Measurements from ENCODE around the gene SDHAF4.
"Not testable (repeated sequence)": the region's sequence is repeated elsewhere in the genome, so short reads cannot be mapped to it uniquely, and the experiment has no call there.

SDHAF4 gene

DNA sequence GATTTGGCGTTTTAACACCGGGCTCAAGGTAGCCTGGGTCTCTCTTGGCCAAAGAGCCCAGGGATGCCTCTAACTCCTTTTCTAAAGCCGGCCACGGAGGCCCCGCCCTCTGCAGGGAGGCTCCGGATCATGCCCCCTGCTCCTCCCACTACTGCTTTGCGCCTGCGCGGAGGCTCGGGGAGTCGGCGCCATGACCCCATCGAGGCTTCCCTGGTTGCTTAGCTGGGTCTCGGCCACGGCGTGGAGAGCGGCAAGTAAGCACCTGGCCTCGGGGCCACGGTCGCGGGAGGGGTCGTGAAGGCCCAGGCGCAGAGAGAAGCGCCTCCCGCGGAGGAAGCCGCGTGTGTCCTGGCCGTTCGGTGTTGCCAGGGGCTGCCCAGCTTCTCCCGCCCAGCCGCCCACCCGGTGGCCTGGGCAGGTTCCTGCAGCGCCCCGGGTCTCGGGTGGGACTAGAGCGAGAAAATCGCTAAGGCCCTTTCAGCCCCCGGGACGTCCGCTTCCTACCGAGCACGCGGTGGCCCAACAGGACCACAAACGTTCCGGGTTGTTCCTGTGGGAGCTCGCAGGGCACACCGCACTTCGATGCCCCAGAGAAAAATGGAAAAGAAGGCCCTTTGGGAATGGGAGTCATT, at the start of gene SDHAF4:
SDHAF4 (plus strand) TSS at position 180 of the 632 bp plus-strand sequence; CDS start at position 191, 11 bp downstream.
- DNase-seq, result peak; percentile 93

DNA sequence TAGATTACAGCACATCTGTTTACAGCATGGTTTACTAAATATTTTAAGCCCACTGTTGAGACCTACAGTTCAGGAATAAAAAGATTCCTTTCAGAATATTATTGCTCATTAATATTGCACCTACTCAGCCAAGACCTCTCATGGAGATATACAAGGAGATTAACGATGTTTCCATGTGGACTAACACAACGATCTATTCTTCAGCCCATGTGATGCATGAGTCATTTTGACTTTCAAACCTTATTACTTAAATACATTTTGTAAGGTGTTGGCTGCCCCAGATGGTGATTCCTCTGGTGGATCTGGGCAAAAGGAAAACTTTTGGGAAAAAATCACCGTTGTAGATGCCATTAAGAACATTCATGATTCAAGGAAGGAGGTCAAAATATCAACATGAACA, 48.0 kb upstream of the SDHAF4 start:
- no peak for DNase-seq

- peak; percentile 6 for DNase-seq
Observed at GRCh38 chr6:70520575-70520974, 46.2 kb upstream of the SDHAF4 start.

- no peak for DNase-seq
Observed at GRCh38 chr6:70524721-70525286, 41.9 kb upstream of the SDHAF4 start.

DNA sequence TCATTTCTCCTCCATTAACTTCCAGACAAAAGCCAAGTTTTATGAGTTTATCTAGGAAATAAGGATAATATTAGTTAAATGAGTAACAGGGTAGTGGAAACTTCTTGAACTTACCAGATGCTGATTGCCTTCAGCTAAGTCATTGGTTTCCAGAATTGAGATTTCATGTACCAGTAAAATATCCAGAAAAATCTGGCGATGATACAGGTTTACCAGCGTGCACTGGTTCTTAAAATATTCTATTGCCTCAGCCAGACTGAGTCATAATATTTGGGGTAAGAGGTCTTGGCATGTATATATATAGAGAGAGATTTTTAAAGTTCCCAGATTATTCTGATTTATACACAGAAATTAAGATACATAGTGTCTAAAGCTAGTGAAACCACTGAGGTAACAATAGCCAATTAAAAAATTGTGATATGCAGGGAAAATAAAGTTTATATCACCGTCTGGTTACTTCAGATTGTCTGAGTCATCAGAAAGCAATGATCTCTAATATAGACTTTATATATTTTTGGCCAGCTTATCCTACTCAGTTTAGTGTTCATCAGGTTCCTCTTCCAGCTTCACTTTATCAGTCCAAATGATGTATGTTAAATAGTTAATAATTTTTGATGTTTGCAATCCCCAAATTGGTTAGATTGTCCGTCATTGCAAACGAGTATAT, 39.5 kb upstream of the SDHAF4 start:
- DNase-seq, result no peak

GRCh38 chr6:70530023-70530422, 36.7 kb upstream of the SDHAF4 start:
- no peak for DNase-seq

DNA sequence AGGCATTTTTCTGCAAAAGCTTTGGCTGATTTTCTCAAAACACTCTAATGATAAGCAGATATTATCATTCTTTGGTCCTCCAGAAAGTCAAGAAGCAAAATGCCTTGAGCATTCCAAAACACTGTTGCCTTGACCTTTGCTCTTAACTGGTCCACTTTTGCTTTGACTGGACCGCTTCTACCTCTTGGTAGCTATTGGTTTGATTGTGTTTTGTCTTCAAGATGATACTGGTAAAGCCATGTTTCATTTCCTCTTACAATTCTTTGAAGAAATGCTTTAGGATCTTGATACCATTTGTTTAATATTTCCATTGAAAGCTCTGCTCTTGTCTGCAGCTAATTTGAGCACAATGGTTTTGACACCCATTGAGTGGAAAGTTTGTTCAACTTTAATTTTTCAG, 35.6 kb upstream of the SDHAF4 start:
- no peak for DNase-seq

GRCh38 chr6:70537266-70537665, 29.5 kb upstream of the SDHAF4 start:
- no peak for DNase-seq

- DNase-seq, result no peak
Observed at GRCh38 chr6:70538376-70538775, 28.4 kb upstream of the SDHAF4 start.

- no peak for DNase-seq
Observed at GRCh38 chr6:70547313-70547712, 19.4 kb upstream of the SDHAF4 start.

DNA sequence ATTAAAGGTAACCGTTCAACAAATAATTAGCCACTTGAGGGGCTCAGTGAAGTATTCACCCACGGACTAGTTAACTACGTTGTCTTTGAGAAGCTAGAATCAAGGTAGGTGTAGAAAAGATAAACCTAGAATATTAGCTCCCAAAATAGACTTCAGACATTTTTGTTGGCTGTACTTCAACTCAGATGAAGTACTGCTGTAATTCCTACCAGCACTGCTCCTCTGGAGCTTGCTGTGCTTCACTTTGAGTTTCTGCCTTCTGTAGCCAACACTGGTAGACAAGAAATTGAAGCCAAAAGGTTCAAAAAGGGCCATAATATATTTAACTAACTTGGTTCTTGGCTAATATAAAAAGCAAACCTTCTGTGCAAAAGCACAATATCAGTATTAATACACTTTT, 18.8 kb upstream of the SDHAF4 start:
- DNase-seq, result no peak

GRCh38 chr6:70549327-70549726, 17.4 kb upstream of the SDHAF4 start:
- DNase-seq, result no peak

- no peak for DNase-seq
Observed at GRCh38 chr6:70551566-70551965, 15.2 kb upstream of the SDHAF4 start.

DNA sequence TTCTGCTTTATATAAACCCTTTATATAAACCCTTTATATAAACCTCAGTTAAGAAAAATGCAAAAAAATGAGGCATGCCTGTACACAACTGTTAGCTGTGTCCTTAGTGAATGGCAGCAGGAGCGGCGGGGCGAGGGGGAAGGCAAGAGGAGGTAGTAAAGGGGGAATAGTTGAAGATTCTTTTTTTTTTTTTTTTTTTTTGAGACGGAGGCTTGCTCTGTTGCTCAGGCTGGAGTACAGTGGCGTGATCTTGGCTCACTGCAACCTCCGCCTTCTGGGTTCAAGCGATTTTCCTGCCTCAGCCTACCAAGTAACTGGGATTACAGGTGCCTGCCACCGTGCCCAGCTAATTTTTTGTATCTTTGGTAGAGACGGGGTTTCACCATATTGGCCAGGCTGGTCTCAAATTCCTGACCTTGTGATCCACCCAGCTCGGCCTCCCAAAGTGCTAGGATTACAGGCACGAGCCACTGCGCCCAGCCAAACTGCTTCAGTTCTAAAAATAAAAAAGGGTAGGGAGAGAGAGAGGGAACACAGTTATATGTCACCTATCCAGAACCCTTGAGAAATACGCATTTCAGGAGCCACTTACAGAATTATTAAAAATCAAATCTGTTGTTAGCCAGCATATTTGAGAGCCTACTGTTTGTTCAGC, 14.3 kb upstream of the SDHAF4 start:
- DNase-seq, result not testable (repeated sequence)

GRCh38 chr6:70552974-70553373, 13.8 kb upstream of the SDHAF4 start:
- no peak for DNase-seq

- no peak for DNase-seq
Observed at GRCh38 chr6:70557998-70558397, 8.7 kb upstream of the SDHAF4 start.

DNA sequence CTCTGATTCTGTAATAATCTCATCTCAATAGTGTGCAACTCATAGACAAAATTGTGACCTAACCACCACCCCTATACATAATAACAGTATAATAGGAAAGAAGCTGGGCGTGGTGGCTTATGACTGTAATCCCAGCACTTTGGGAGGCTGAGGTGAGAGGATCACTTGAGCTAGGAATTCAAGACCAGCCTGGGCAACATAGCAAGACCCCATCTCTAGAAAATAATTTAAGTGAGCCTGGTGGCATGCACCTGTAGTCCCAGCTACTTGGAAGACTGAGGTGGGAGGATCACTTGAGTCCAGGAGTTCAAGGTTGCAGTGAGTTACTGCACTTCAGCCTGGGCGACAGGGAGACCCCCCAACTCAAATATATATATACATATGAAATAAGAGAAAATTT, 4.3 kb upstream of the SDHAF4 start:
- DNase-seq, result not testable (repeated sequence)

DNA sequence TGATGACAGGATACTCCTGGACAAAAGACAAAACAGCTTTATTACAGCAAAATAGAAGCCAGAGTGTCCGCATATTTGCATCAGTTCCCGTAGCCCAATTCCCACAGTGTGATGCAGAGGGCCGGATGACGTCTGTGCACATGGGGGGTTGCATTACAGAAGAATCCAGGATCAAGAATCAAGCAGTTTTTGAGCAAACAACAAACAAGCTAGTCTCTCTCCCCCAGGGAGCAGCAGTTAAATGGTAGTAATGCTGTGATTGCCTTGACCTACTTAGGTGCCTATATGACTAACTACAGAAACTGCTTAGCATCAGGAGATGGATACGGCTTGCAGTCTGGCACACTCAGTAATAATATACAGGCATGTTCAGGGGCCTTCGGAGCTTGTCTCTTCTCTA, 3.2 kb upstream of the SDHAF4 start:
- DNase-seq, result no peak

- DNase-seq, result no peak
Observed at GRCh38 chr6:70574643-70575042, 7.9 kb downstream of the SDHAF4 start.

- no peak for DNase-seq
Observed at GRCh38 chr6:70575899-70576495, 9.3 kb downstream of the SDHAF4 start.

DNA sequence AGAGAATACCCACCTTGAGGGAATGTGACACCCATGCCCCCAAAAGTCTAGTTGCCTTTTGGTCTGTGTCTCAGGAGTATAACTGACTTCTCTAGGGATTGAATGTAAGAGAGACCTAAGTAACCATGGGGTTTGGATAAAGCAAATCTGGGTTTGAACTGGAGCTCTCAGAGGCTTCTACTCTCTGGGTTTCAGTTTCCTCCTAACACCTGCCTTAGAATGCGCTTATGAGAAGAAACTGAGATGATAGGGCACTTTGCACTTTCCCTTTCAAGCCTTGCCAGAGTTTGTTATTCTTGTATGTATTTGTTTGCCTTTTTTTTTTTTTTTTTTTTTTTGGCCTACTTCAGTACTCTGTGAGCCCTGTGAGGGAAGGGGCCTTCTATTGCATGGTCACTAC, 19.4 kb downstream of the SDHAF4 start:
- DNase-seq, result no peak

DNA sequence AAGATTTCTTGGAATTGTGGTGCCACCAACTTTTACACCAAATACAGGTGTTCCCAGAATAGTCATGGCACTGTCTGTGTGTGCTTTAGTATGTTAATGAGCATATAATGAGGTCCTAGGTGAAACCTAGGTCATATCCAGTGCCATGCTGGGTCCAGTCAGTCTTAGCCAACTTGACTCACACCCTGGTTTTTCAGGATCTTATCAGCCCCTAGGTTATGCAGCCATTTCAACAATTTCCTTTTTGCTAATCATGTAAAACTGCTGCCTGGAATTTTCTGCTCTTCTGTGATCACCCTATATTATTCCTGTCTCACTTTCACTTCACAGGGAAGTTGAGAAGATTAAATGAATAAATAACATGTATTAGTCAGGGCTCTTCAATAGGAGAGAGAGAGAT, 23.7 kb downstream of the SDHAF4 start:
- DNase-seq, result no peak

DNA sequence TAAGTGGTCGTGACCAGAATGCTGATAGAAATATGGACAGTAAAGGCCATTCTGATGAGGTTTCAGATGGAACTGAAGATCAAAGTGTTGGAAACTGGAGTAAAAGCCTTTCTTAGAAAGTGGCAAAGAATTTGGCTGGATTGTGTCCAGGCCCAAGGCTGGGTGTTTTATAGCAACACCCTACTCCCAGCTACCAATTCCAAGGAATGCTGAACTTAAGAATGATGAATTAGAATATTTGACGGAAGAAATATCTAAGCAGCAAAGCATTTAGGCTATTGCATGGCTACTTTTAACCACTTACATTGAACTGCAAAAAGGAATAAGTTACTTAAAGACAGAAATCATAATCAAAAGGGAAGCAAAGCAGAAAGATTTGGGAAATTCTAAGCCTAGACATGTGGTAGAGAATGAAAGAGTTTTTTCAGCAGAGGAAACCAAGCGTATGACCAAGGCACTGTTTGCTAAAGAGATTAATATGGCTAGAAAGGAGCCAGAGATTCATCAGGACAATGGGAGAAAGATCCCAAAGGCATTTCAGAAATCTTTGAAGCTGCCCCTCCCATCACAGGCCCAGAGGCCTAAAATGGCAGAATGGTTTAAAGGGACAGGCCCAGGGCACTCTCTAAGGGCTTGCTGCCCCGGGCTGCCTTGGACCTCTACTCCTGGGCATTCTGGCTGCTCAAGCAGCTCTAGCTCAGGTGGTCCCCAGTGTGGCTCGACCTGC, 25.8 kb downstream of the SDHAF4 start:
- DNase-seq, result no peak
